ENCODE results near the gene STK32A.

- no peak for TF ChIP-seq CTCF (IDR thresholded peaks at IDR 0.05; ENCODE audit: borderline replicate concordance, extremely low read depth, low read length, poor library complexity, severe bottlenecking)
- TF ChIP-seq EZH2 (IDR thresholded peaks at IDR 0.05; ENCODE audit: borderline replicate concordance, low read depth, low read length, severe bottlenecking), result no peak
These were observed 13.7 kb downstream of the STK32A start for GRCh38 chr5:147248561-147248960.

Measured in DND-41 (cell line).